HEK293T (cell line): ENCODE data around the gene CCND2.

Source experiments
- CTCF ChIA-PET: fragments of 350-600 bp; formaldehyde crosslinking; extraction: SDS; loops from one replicate; lab custom pipeline; 2021; ENCODE audit warnings: antibody characterized with exemption, inconsistent platforms; lab: Yijun Ruan, JAX
- POLR2A ChIA-PET: fragments of 350-600 bp; formaldehyde crosslinking; extraction: SDS; loops from one replicate; lab custom pipeline; 2020; ENCODE audit warnings: antibody characterized with exemption, inconsistent platforms; lab: Yijun Ruan, JAX
- DNase-seq: peaks from one replicate; pipeline ENCODE4 v3.0.0; 2012; ENCODE audit warnings: mixed read lengths; ENCODE audit errors: extremely low spot score
- ARNT ChIP-seq: fragments of 450-650 bp; IDR thresholded peaks from 2 replicates; pipeline ENCODE4 v1.6.1; 2017; ENCODE audit warnings: mild to moderate bottlenecking
- BHLHE40 ChIP-seq: fragments of 450-650 bp; IDR thresholded peaks from 2 replicates; pipeline ENCODE4 v1.6.1; 2016; ENCODE audit warnings: mild to moderate bottlenecking, moderate library complexity, borderline replicate concordance
- CTBP1 ChIP-seq: fragments of 450-650 bp; IDR thresholded peaks from 2 replicates; pipeline ENCODE4 v1.6.1; 2016; ENCODE audit warnings: borderline replicate concordance
- ELF4 ChIP-seq: fragments of 450-650 bp; IDR thresholded peaks from 2 replicates; pipeline ENCODE4 v1.6.1; 2017; ENCODE audit warnings: antibody characterized with exemption
- FOXA1 ChIP-seq: fragments of 450-650 bp; IDR thresholded peaks from 2 replicates; pipeline ENCODE4 v1.6.1; 2016; ENCODE audit warnings: mild to moderate bottlenecking
- FOXK2 ChIP-seq: fragments of 450-650 bp; IDR thresholded peaks from 2 replicates; pipeline ENCODE4 v1.6.1; 2016; ENCODE audit warnings: mild to moderate bottlenecking
- FOXM1 ChIP-seq: fragments of 450-650 bp; IDR thresholded peaks from 2 replicates; pipeline ENCODE4 v1.6.1; 2017; ENCODE audit warnings: mild to moderate bottlenecking, borderline replicate concordance
- HDGF ChIP-seq: fragments of 450-650 bp; IDR thresholded peaks from 2 replicates; pipeline ENCODE4 v1.6.1; 2017; ENCODE audit warnings: antibody characterized with exemption, borderline replicate concordance
- L3MBTL2 ChIP-seq: fragments of 450-650 bp; conservative IDR thresholded peaks from 2 replicates; pipeline ENCODE4 v1.6.1; 2016; ENCODE audit warnings: mild to moderate bottlenecking
- LEF1 ChIP-seq: fragments of 450-650 bp; IDR thresholded peaks from 2 replicates; pipeline ENCODE4 v1.6.1; 2017; ENCODE audit warnings: mild to moderate bottlenecking, borderline replicate concordance
- NFRKB ChIP-seq: fragments of 450-650 bp; IDR thresholded peaks from 2 replicates; pipeline ENCODE4 v1.6.1; 2016; ENCODE audit warnings: mild to moderate bottlenecking, moderate library complexity
- SP1 ChIP-seq: fragments of 450-650 bp; IDR thresholded peaks from 2 replicates; pipeline ENCODE4 v1.6.1; 2017
- SUZ12 ChIP-seq: fragments of 450-650 bp; IDR thresholded peaks from 2 replicates; pipeline ENCODE4 v1.6.1; 2016; ENCODE audit warnings: mild to moderate bottlenecking
- TARDBP ChIP-seq: fragments of 450-650 bp; IDR thresholded peaks from 2 replicates; pipeline ENCODE4 v1.6.1; 2016
- ZNF384 ChIP-seq: fragments of 450-650 bp; IDR thresholded peaks from 2 replicates; pipeline ENCODE4 v1.6.1; 2016
- TF ChIP-seq, protein P1 (sequence below): fragments of 450-650 bp; IDR thresholded peaks from 2 replicates; pipeline ENCODE4 v1.6.1; 2016

CCND2 gene

DNA sequence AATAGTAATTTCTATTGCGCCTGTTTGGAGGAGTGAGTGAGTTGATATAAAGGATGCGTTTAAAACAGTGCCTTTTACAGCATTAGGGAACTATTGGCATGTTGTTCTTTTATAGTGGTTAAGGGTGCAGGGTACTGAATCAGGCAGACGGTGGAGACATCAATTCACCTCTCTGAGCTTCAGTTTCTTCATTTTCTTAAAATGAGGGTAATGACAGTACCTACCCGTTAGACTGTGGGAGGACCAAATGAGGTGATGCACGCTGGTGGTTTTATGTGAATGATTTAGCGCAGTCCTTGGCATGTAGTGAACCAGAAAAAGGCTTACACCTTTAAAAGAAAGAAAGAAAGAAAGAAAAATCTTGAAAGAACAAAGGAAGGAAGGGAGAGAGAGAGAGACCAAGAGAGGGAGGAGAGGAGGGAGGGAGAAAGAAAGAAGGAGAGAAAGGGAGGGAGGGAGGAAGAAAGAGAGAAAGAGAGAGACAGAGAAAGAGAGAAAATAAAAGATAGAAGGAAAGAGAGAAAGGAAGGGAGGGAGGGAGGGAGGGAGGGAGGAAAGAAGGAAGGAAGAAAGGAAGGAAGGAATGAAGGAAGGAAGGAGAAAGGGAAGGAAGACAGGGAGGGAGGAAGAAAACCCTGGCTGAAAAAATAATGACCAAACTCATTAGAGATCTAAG lies 22.2 kb upstream of the CCND2 start:
- ChIA-PET CTCF (interaction anchor here (0.5 kb wide), 1 partner anchor 246 kb away, joined by 3 read pairs; no protein-coding TSS in a partner anchor), POLR2A (interaction anchor here (0.7 kb wide), 1 partner anchor 22 kb away, joined by 3 read pairs; the partner anchor contains the start of gene CCND2)
- no peak for TF ChIP-seq BHLHE40
- no peak for TF ChIP-seq FOXM1
- no peak for TF ChIP-seq ZNF384
- TF ChIP-seq HDGF = no peak
- TF ChIP-seq, protein P1, sequence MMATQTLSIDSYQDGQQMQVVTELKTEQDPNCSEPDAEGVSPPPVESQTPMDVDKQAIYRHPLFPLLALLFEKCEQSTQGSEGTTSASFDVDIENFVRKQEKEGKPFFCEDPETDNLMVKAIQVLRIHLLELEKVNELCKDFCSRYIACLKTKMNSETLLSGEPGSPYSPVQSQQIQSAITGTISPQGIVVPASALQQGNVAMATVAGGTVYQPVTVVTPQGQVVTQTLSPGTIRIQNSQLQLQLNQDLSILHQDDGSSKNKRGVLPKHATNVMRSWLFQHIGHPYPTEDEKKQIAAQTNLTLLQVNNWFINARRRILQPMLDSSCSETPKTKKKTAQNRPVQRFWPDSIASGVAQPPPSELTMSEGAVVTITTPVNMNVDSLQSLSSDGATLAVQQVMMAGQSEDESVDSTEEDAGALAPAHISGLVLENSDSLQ = no peak
- TF ChIP-seq LEF1 = no peak
- TF ChIP-seq ELF4 = no peak
- no peak for TF ChIP-seq L3MBTL2
- no peak for TF ChIP-seq SP1
- TF ChIP-seq FOXA1 = no peak
- no peak for TF ChIP-seq FOXK2
- TF ChIP-seq CTBP1 = no peak
- TF ChIP-seq TARDBP = no peak
- TF ChIP-seq ARNT = no peak
- no peak for TF ChIP-seq SUZ12
- TF ChIP-seq NFRKB = no peak
- DNase-seq = no peak

DNA sequence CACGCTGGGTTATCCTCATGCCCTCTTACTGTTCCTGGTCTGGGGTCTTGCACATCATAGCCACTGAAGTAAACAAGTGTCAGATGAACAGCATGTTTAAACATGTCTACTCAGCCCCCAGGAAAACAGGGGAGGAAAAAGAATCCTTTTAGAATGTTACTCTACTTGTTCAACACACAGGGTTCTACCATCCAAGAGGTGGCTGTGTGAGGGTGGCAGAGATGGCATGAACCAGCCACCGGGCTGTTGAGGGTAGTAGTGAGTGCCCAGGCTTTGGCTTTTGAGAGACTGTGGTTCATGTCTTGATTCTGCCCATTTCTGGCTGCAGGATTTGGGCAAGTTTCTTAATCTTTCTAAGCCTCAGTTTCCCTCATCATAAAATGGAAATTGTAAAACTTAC lies 21.6 kb upstream of the CCND2 start:
- DNase-seq = no peak
- no peak for TF ChIP-seq FOXA1
- ChIA-PET CTCF (no interaction called here), POLR2A (no interaction called here)

DNA sequence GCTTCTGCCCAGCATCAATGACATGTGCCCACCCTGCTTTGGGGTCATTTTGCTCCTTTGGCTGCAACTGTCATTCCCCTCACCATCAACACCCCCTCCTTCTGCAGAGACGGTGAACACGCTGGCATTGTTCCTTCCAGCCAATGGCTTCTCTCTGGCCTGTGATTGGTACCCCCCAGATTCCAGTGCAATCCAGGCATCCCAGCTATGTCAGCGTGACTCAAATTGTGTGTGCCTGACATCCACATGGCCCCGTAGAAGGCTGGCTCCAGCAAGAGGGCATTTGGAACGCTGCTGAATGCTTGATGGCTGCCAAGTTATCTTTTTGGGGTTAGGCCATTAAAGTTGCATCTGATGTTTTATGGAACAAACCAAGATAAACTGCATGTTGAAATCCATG lies 21.0 kb upstream of the CCND2 start:
- TF ChIP-seq, protein P1 = no peak
- TF ChIP-seq CTBP1 = no peak
- TF ChIP-seq LEF1 = no peak
- TF ChIP-seq ELF4 = no peak
- no peak for TF ChIP-seq TARDBP
- no peak for TF ChIP-seq FOXM1
- no peak for TF ChIP-seq ZNF384
- TF ChIP-seq SUZ12 = no peak
- TF ChIP-seq L3MBTL2 = no peak
- no peak for TF ChIP-seq FOXK2
- no peak for TF ChIP-seq BHLHE40
- no peak for TF ChIP-seq FOXA1
- no peak for TF ChIP-seq HDGF
- DNase-seq = no peak
- POLR2A ChIA-PET = no interaction called here
- CTCF ChIA-PET = no interaction called here

DNA sequence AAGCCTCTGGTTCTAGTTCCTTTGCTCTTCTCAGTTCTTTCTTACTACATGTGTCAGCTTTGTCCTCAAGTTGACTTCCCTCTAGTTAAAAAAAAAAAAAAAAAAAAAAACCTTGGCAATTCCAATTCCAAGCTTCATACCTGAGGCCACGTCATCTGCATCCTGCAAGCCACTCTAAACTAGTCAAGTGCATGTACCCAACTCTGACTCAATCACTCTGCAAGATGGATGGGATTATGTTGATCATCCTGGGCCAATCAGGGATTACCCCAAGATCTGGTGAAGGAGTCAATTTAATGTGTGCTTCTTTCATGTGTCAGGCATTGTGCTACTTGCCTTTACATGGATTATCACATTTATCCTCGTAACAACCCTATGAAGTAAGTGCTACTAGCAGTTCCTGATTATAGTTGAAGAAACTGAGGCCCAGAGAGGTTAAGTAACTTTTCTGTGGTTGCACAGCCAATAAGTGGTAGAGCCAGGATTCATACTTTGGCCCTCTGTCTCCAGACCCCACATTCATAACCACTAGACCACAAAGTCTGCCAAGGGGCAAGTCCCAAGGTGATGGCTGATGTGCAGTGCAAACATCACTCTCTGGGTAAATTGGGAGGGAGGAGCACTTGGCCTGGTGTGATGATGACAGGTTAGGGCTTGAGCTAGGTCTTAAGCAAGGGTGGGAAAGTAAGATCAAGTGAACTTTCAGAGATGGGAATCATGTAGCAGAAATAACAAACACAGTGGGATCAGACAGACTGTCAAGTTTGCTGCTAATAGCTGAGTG lies 17.3 kb upstream of the CCND2 start:
- DNase-seq = no peak
- ChIA-PET CTCF (interaction anchor here (0.6 kb wide), 1 partner anchor 366 kb away, joined by 3 read pairs; no protein-coding TSS in a partner anchor), POLR2A (interaction anchor here (2.5 kb wide), 1 partner anchor 16 kb away, joined by 9 read pairs; the partner anchor contains the start of gene CCND2)
- TF ChIP-seq CTBP1 (no peak), BHLHE40 (no peak), SP1 (no peak), ARNT (no peak), LEF1 (no peak), FOXK2 (no peak), ZNF384 (no peak), L3MBTL2 (no peak), NFRKB (no peak), FOXA1 (no peak)
- TF ChIP-seq, protein P1 = no peak

DNA sequence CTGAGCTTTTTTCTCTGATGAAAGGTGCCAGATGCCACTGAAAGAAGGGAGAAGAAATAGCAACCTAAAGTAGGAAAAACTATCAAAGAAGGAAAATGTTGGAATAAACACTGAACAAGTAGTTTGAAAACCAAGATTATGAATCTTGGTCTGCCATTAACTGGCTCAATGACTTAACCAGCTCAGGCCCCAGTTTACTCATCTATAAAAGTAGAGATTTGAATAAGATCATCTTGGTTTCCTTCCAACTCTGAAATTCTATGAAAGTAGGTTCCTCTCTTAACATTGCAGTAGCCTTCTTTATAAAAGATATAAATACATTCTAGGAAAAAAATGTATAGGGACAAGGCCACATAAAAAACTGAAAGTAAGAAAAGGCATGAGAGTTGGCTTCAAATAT lies 16.1 kb upstream of the CCND2 start:
- ChIA-PET POLR2A (interaction anchor here (2.5 kb wide), 1 partner anchor 15 kb away, joined by 9 read pairs; the partner anchor contains the start of gene CCND2), CTCF (interaction anchor here (0.5 kb wide), 1 partner anchor 1023 kb away, joined by 3 read pairs; no protein-coding TSS in a partner anchor)
- TF ChIP-seq TARDBP = no peak
- no peak for TF ChIP-seq FOXM1
- no peak for TF ChIP-seq BHLHE40
- TF ChIP-seq, protein P1 = no peak
- no peak for TF ChIP-seq SUZ12
- TF ChIP-seq FOXA1 = no peak
- no peak for TF ChIP-seq CTBP1
- no peak for DNase-seq

DNA sequence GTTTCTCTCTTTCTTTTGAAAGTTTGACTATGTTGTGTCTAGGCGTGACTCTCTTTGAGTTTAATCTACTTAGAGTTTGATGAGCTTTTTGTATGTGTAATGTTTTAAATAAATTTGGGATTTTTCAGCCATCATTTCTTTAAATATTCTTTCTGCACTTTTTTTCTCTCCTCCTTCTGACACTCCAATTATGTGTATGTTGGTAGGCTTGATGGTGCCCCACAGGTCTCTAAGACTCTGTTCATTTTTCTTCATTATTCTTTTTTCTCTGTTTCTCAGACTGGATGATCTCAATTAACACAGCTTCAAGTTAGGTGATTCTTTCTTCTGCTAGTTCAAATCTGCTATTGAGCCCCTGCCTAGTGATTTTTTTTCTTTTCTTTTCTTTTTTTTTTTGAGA lies 14.5 kb upstream of the CCND2 start:
- POLR2A ChIA-PET = no interaction called here
- DNase-seq = no peak
- CTCF ChIA-PET = no interaction called here

More for the DNA sequence above, 14.5 kb upstream of the CCND2 start:
- no peak for TF ChIP-seq TARDBP
- no peak for TF ChIP-seq L3MBTL2
- no peak for TF ChIP-seq ELF4
- TF ChIP-seq FOXM1 = no peak
- TF ChIP-seq ARNT = no peak
- TF ChIP-seq SUZ12 = no peak
- TF ChIP-seq CTBP1 = no peak
- no peak for TF ChIP-seq BHLHE40
- TF ChIP-seq FOXA1 = no peak
- no peak for TF ChIP-seq SP1
- no peak for TF ChIP-seq LEF1
- no peak for TF ChIP-seq FOXK2
- no peak for TF ChIP-seq HDGF
- TF ChIP-seq ZNF384 = no peak
- no peak for TF ChIP-seq NFRKB
- TF ChIP-seq, protein P1 = no peak
